ENCODE measurements around the gene SLC9C2. TPM values are rescaled to one million over a fixed set of nuclear protein-coding genes. Genes with fewer than 3 reads are reported as not detected.

The SLC9C2 gene
- total RNA-seq, 2 donors from 2014 or later, result not detected

GRCh38 chr1:173489149-173489600 is 113.7 kb downstream of the SLC9C2 start:
- no peak overlapping the region for H3K27ac ChIP-seq
- no peak overlapping the region for H3K4me3 ChIP-seq
- WGBS, 2 donors, result 91 to 93% methylated on average over 5 of the region's 5 CpGs
- ATAC-seq (no peak), DNase-seq (no peak)
- H3K36me3 ChIP-seq (replicated peaks in 1 of 2; ENCODE audit: insufficient read depth in 1 of 2, low read depth in 2 of 2), result peaks cover 27 to 34% of the 10 kb centered on the region in 2 donors
- no peaks in the 10 kb centered on the region for H3K27me3 ChIP-seq
- intact Hi-C loops (cut with DNase I), result no loop called here
- no peaks in the 10 kb centered on the region for H3K4me1 ChIP-seq
- TF ChIP-seq POLR2A (IDR thresholded peaks at IDR 0.05) (no peak), CTCF (IDR thresholded peaks at IDR 0.05) (no peak)
- no peaks in the 10 kb centered on the region for H3K9me3 ChIP-seq

GRCh38 chr1:173488001-173488400 is 114.9 kb downstream of the SLC9C2 start:
- no peak for TF ChIP-seq POLR2A (IDR thresholded peaks at IDR 0.05)
- no peak for TF ChIP-seq CTCF (IDR thresholded peaks at IDR 0.05)
- ATAC-seq (no peak), DNase-seq (no peak)
- Histone ChIP-seq H3K4me3 (no peak overlapping the region), H3K9me3 (no peaks in the 10 kb centered on the region), H3K4me1 (no peaks in the 10 kb centered on the region), H3K27me3 (no peaks in the 10 kb centered on the region), H3K36me3 (replicated peaks in 1 of 2; ENCODE audit: insufficient read depth in 1 of 2, low read depth in 2 of 2) (peaks cover 27 to 43% of the 10 kb centered on the region in 2 donors), H3K27ac (no peak overlapping the region)
- intact Hi-C loops (cut with DNase I), result no loop called here
- 70 to 72% methylated on average over 2 of the region's 2 CpGs for WGBS, 2 donors

- Histone ChIP-seq H3K27me3 (no peaks in the 10 kb centered on the region), H3K27ac (no peak overlapping the region), H3K4me3 (no peak overlapping the region), H3K9me3 (no peaks in the 10 kb centered on the region), H3K36me3 (replicated peaks in 1 of 2; ENCODE audit: insufficient read depth in 1 of 2, low read depth in 2 of 2) (peaks cover 27 to 57% of the 10 kb centered on the region in 2 donors), H3K4me1 (no peaks in the 10 kb centered on the region)
- WGBS, 2 donors, result 81 to 83% methylated on average over 7 of the region's 7 CpGs
- intact Hi-C loops (cut with DNase I), result no loop called here
- TF ChIP-seq POLR2A (IDR thresholded peaks at IDR 0.05) (no peak), CTCF (IDR thresholded peaks at IDR 0.05) (no peak)
- ATAC-seq (no peak), DNase-seq (no peak)
Observed at GRCh38 chr1:173485401-173485800, 117.5 kb downstream of the SLC9C2 start.

GRCh38 chr1:173484276-173484675 is 118.6 kb downstream of the SLC9C2 start:
- peaks cover 11% of the 10 kb centered on the region for H3K4me1 ChIP-seq
- TF ChIP-seq CTCF (IDR thresholded peaks at IDR 0.05) (no peak), POLR2A (IDR thresholded peaks at IDR 0.05) (no peak)
- no peak overlapping the region for H3K27ac ChIP-seq
- no peaks in the 10 kb centered on the region for H3K9me3 ChIP-seq
- 94 to 96% methylated on average over 2 of the region's 2 CpGs for WGBS, 2 donors
- H3K4me3 ChIP-seq, result no peak overlapping the region
- no peaks in the 10 kb centered on the region for H3K27me3 ChIP-seq
- DNase-seq, result no peak
- no peak for ATAC-seq
- peaks cover 27 to 57% of the 10 kb centered on the region in 2 donors for H3K36me3 ChIP-seq (replicated peaks in 1 of 2; ENCODE audit: insufficient read depth in 1 of 2, low read depth in 2 of 2)
- intact Hi-C loops (cut with DNase I), result no loop called here

- no peak for TF ChIP-seq POLR2A (IDR thresholded peaks at IDR 0.05)
- no peak for TF ChIP-seq CTCF (IDR thresholded peaks at IDR 0.05)
- intact Hi-C loops (cut with DNase I), result no loop called here
- WGBS, 2 donors, result 69 to 78% methylated on average over 1 of the region's 1 CpG
- H3K9me3 ChIP-seq, result no peaks in the 10 kb centered on the region
- no peak for DNase-seq
- no peak overlapping the region for H3K27ac ChIP-seq
- H3K27me3 ChIP-seq, result no peaks in the 10 kb centered on the region
- H3K4me3 ChIP-seq, result no peak overlapping the region
- peaks cover 22% of the 10 kb centered on the region for H3K4me1 ChIP-seq
- peaks cover 23 to 49% of the 10 kb centered on the region in 2 donors for H3K36me3 ChIP-seq (replicated peaks in 1 of 2; ENCODE audit: insufficient read depth in 1 of 2, low read depth in 2 of 2)
- ATAC-seq, result no peak
Observed at GRCh38 chr1:173482683-173483082, 120.2 kb downstream of the SLC9C2 start.
